NT2/D1 (cell line): ENCODE measurements around the gene KCNJ13.

Experiments used
- YY1 ChIP-seq: IDR thresholded peaks from 2 replicates; pipeline ENCODE4 v1.6.1; 2011; ENCODE audit not compliant: insufficient read length, insufficient read depth
- ZNF274 ChIP-seq: IDR thresholded peaks from 2 replicates; pipeline ENCODE4 v1.6.1; 2011; ENCODE audit warnings: mild to moderate bottlenecking, low read depth, low read length

GRCh38 chr2:232810444-232810843 is 34.1 kb upstream of the KCNJ13 start:
- TF ChIP-seq ZNF274 = no peak
- TF ChIP-seq YY1 = no peak
